Right cardiac atrium (tissue), 5 donors: ENCODE results near the gene NKAIN4. TPM values are rescaled to one million over a fixed set of nuclear protein-coding genes. Genes with fewer than 3 reads are reported as not detected.

Experiments
- ATAC-seq, 2 donors: fragments of 200-7000 bp; cut with Tn5 transposase; one replicate each; pipeline versions ENCODE4 v1.8.0 to v1.9.1; 2020; ENCODE audit warnings: moderate library complexity in 2 of 2, mild to moderate bottlenecking in 1 of 2
- DNase-seq, 3 donors: peaks; one replicate each; pipeline ENCODE4 v3.0.0-alpha.2; 2020
- H3K27ac ChIP-seq: one replicate; pipeline ENCODE4 v1.5.1; 2013; ENCODE audit warnings: mild to moderate bottlenecking, low read length, control low read depth, moderate library complexity
- H3K27me3 ChIP-seq: one replicate; pipeline ENCODE4 v1.6.1; 2013; ENCODE audit not compliant: control insufficient read depth, insufficient read depth
- H3K4me1 ChIP-seq: one replicate; pipeline ENCODE4 v1.6.1; 2013; ENCODE audit warnings: low read length; ENCODE audit not compliant: control insufficient read depth, insufficient read depth
- H3K4me3 ChIP-seq: one replicate; pipeline ENCODE4 v1.5.1; 2013; ENCODE audit warnings: low read length, control low read depth
- H3K9me3 ChIP-seq: one replicate; pipeline ENCODE4 v1.6.1; 2013; ENCODE audit warnings: low read length; ENCODE audit not compliant: control insufficient read depth
- WGBS: extraction: QIAGEN DNeasy Blood & Tissue Kit; methylation state at CpG from one replicate; pipeline ENCODE4 v1.1.7; 2013; 5-methylcytosine and 5-hydroxymethylcytosine counted together
- intact Hi-C, 4 donors: fragments of 100-400 bp; cut with DNase I; formaldehyde crosslinking; loops; one replicate each; pipeline versions ENCODE4 v1.11.0 to v1.14.0; 2022 to 2023
- microRNA-seq, 2 donors: library from miRNA; unstranded; fragments of <30 nt; microRNA quantifications; one replicate each; pipeline ENCODE4 v1.2.0, GENCODE V29; 2020 to 2021
- polyA plus RNA-seq: library from polyadenylated mRNA; stranded (reverse); fragments of 200-250 nt; gene quantifications from one replicate; pipeline ENCODE4 v1.2.3, GENCODE V29; 2013
- total RNA-seq, 4 donors: library from RNA; stranded (reverse); fragmentation: NEBNext Ultra II Directional; extraction: Animal tissue kit (Norgen Biotek cat#: 25700); gene quantifications; one replicate each; pipeline ENCODE4 v1.2.1, GENCODE V29; 2021
- donor health status: healthy with polysubstance abuse.
- donor health status: DM: no; HTN: yes; CAD: no.
- donor health status: DM: no; HTN: no; CAD: no.
- donor health status: DM: no; HTN: yes; CAD: no; lungs with severe emphysema.
- donor health status: DM: yes; HTN: yes; CAD: no.

The NKAIN4 gene
- total and polyA plus RNA-seq, 5 donors, result not detected

- H3K4me3 ChIP-seq, result no peak overlapping the region
- peak; percentile 42 to 43 for ATAC-seq
- WGBS, result 64% methylated on average over 9 of the region's 9 CpGs
- no peaks in the 10 kb centered on the region for H3K27me3 ChIP-seq
- no peaks in the 10 kb centered on the region for H3K9me3 ChIP-seq
- intact Hi-C loops, result no loop called here
- H3K27ac ChIP-seq, result no peak overlapping the region
- peak in 1 of 3 donors; percentile 26 for DNase-seq
- peaks cover 4% of the 10 kb centered on the region for H3K4me1 ChIP-seq
These were observed 57.3 kb downstream of the NKAIN4 start for GRCh38 chr20:63196768-63197470.

- WGBS, result 95% methylated on average over 4 of the region's 4 CpGs
- Histone ChIP-seq H3K4me1 (peaks cover 4% of the 10 kb centered on the region), H3K27me3 (no peaks in the 10 kb centered on the region), H3K9me3 (no peaks in the 10 kb centered on the region), H3K27ac (no peak overlapping the region), H3K4me3 (no peak overlapping the region)
- peak in 1 of 3 donors; percentile 1 for DNase-seq
- no peak for ATAC-seq
- intact Hi-C loops, result no loop called here
These were observed 59.5 kb downstream of the NKAIN4 start for GRCh38 chr20:63194797-63195173.

- DNase-seq, result no peak
- Histone ChIP-seq H3K9me3 (no peaks in the 10 kb centered on the region), H3K4me3 (no peak overlapping the region), H3K27ac (no peak overlapping the region), H3K4me1 (peaks cover 4% of the 10 kb centered on the region), H3K27me3 (no peaks in the 10 kb centered on the region)
- WGBS, result 75% methylated on average over 14 of the region's 14 CpGs
- intact Hi-C loops, result no loop called here
- ATAC-seq, result no peak
These were observed 60.1 kb downstream of the NKAIN4 start for GRCh38 chr20:63194007-63194796.

- H3K27me3 ChIP-seq, result no peaks in the 10 kb centered on the region
- DNase-seq (no peak), ATAC-seq (no peak)
- peaks cover 4% of the 10 kb centered on the region for H3K4me1 ChIP-seq
- no peaks in the 10 kb centered on the region for H3K9me3 ChIP-seq
- 92% methylated on average over 21 of the region's 21 CpGs for WGBS
- no peak overlapping the region for H3K4me3 ChIP-seq
- no peak overlapping the region for H3K27ac ChIP-seq
- intact Hi-C loops, result no loop called here
These were observed 61.5 kb downstream of the NKAIN4 start for GRCh38 chr20:63192721-63193120.

- WGBS, result 52% methylated on average over 14 of the region's 14 CpGs
- peak; percentile 56 to 59 for ATAC-seq
- no peak overlapping the region for H3K27ac ChIP-seq
- intact Hi-C loops, result no loop called here
- H3K4me3 ChIP-seq, result no peak overlapping the region
- H3K4me1 ChIP-seq, result no peaks in the 10 kb centered on the region
- peak; percentile 68 to 84 (median 79) for DNase-seq
- no peaks in the 10 kb centered on the region for H3K27me3 ChIP-seq
- H3K9me3 ChIP-seq, result no peaks in the 10 kb centered on the region
These were observed 62.9 kb downstream of the NKAIN4 start for GRCh38 chr20:63191400-63191799.

GRCh38 chr20:63190828-63191227 is 63.4 kb downstream of the NKAIN4 start:
- no peak overlapping the region for H3K4me3 ChIP-seq
- ATAC-seq (peak in 1 of 2 donors; percentile 8), DNase-seq (no peak)
- intact Hi-C loops, result no loop called here
- no peaks in the 10 kb centered on the region for H3K4me1 ChIP-seq
- H3K27me3 ChIP-seq, result no peaks in the 10 kb centered on the region
- H3K27ac ChIP-seq, result no peak overlapping the region
- 86% methylated on average over 20 of the region's 20 CpGs for WGBS
- H3K9me3 ChIP-seq, result no peaks in the 10 kb centered on the region

Small RNA genes within 50 kb of the gene (microRNA-seq; reads per million reads assigned to microRNA genes)
- gene MIR3196 (0 to 0.54 reads per million in 2 donors), gene MIR4326 (0 reads per million in 2 donors)

Other genes with a start within 250 kb of the NKAIN4 start
- gene BHLHE23, start 247.5 kb downstream of the NKAIN4 start, total RNA-seq, result not detected
- not detected for gene BHLHE23, start 247.5 kb downstream of the NKAIN4 start, polyA plus RNA-seq
- 10 to 100 TPM; 23.0 to 27.6 (median 25.2) TPM for gene YTHDF1, start 38.3 kb downstream of the NKAIN4 start, total RNA-seq
- gene YTHDF1, start 38.3 kb downstream of the NKAIN4 start, polyA plus RNA-seq, result 15.3 TPM
- not detected for gene BIRC7, start 18.6 kb downstream of the NKAIN4 start, total RNA-seq
- not detected for gene BIRC7, start 18.6 kb downstream of the NKAIN4 start, polyA plus RNA-seq
- gene ARFGAP1, start 18.4 kb upstream of the NKAIN4 start, total RNA-seq, result 10 to 100 TPM; 39.5 to 50.7 (median 41.7) TPM
- 36.9 TPM for gene ARFGAP1, start 18.4 kb upstream of the NKAIN4 start, polyA plus RNA-seq
- not detected for gene COL20A1, start 38.7 kb upstream of the NKAIN4 start, total RNA-seq
- not detected for gene COL20A1, start 38.7 kb upstream of the NKAIN4 start, polyA plus RNA-seq
- gene CHRNA4, start 106.9 kb upstream of the NKAIN4 start, total RNA-seq, result under 1 TPM in 3 of 4 donors, not detected in 1; 0.17 to 0.54 (median 0.38) TPM
- 0.02 TPM for gene CHRNA4, start 106.9 kb upstream of the NKAIN4 start, polyA plus RNA-seq
- gene KCNQ2, start 218.2 kb upstream of the NKAIN4 start, total RNA-seq, result 1 to 10 TPM in 2 of 4 donors, not detected in 2; 1.1 to 2.3 TPM
- under 0.01 TPM for gene KCNQ2, start 218.2 kb upstream of the NKAIN4 start, polyA plus RNA-seq
- 1,000 to 10,000 TPM in 1 of 4 donors, 100 to 1,000 TPM in 3; 701 to 1,033 (median 894) TPM for gene EEF1A2, start 244.6 kb upstream of the NKAIN4 start, total RNA-seq
- gene EEF1A2, start 244.6 kb upstream of the NKAIN4 start, polyA plus RNA-seq, result 952 TPM